Prostate gland (tissue), 2 donors: ENCODE measurements around the gene TASP1.

Source experiments
- CTCF ChIP-seq, 4 experiments: fragments of 200-600 bp in 2 of 4; fragments of 450-650 bp in 2 of 4; sonication (generic) in 2 of 4; IDR thresholded peaks; 1 replicate in 3 of 4; 2 replicates in 1 of 4; pipeline ENCODE4 v1.5.1; 2016 to 2019; ENCODE audit warnings: antibody characterized with exemption in 4 of 4, mild to moderate bottlenecking in 2 of 4, moderate library complexity in 2 of 4
- POLR2A ChIP-seq: fragments of 450-650 bp; IDR thresholded peaks from one replicate; pipeline ENCODE4 v1.6.1; 2016; ENCODE audit warnings: antibody characterized with exemption, mild to moderate bottlenecking
- POLR2AphosphoS5 ChIP-seq: sonication (generic); formaldehyde crosslinking; IDR thresholded peaks from one replicate; pipeline ENCODE4 v1.6.1; 2017; ENCODE audit warnings: antibody characterized with exemption

GRCh38 chr20:13441388-13441787 is 197.3 kb downstream of the TASP1 start:
- TF ChIP-seq POLR2A: no peak
- no peak for TF ChIP-seq CTCF (IDR thresholded peaks at IDR 0.05)
- no peak for TF ChIP-seq POLR2AphosphoS5
